DND-41 (cell line): ENCODE data around the gene PCDHA10.

Experiments used
- CTCF ChIP-seq: IDR thresholded peaks from 2 replicates; pipeline ENCODE4 v1.5.1; 2012; ENCODE audit warnings: borderline replicate concordance, low read length, moderate library complexity, mild to moderate bottlenecking; ENCODE audit not compliant: poor library complexity, severe bottlenecking; ENCODE audit errors: extremely low read depth
- EZH2 ChIP-seq: IDR thresholded peaks from 3 replicates; pipeline ENCODE4 v1.6.1; 2012; ENCODE audit warnings: borderline replicate concordance, low read depth, mild to moderate bottlenecking, moderate library complexity, low read length, inconsistent platforms; ENCODE audit not compliant: severe bottlenecking

- TF ChIP-seq EZH2 = no peak
- peak; percentile 57 for TF ChIP-seq CTCF
Measured at GRCh38 chr5:140806834-140807775, 48.6 kb upstream of the PCDHA10 start, which contains the start of gene PCDHA4.
